CD14-positive monocyte (primary cell): ENCODE measurements around the gene SV2B. TPM values are rescaled to one million over a fixed set of nuclear protein-coding genes. Genes with fewer than 3 reads are reported as not detected.

Experiments
- DNase-seq, 3 donors: peaks; one replicate each; pipeline ENCODE4 v3.0.0-alpha.2; 2011 to 2022
- H2AFZ ChIP-seq: 2 replicates; pipeline ENCODE4 v1.6.0; 2012; ENCODE audit warnings: mild to moderate bottlenecking, low read depth, low read length, inconsistent platforms; ENCODE audit not compliant: insufficient read depth, poor library complexity, severe bottlenecking
- H3K27ac ChIP-seq, 2 donors: 1 replicate in 1 of 2; 2 replicates in 1 of 2; pipeline ENCODE4 v1.5.1; 2012 to 2013; ENCODE audit warnings: low read length in 2 of 2, control low read depth in 1 of 2, inconsistent platforms in 1 of 2, low read depth in 1 of 2, mild to moderate bottlenecking in 1 of 2
- H3K27me3 ChIP-seq, 2 donors: one replicate each; pipeline versions ENCODE4 v1.6.0 to v1.6.1; 2011 to 2013; ENCODE audit warnings: low read length in 2 of 2; ENCODE audit not compliant: control insufficient read depth in 2 of 2, insufficient read depth in 2 of 2
- H3K36me3 ChIP-seq, 2 donors: replicated peaks in 1 of 2; 1 replicate in 1 of 2; 2 replicates in 1 of 2; pipeline versions ENCODE4 v1.5.1 to v1.6.1; 2012 to 2013; ENCODE audit warnings: low read length in 2 of 2, control low read depth in 1 of 2, inconsistent platforms in 1 of 2, mild to moderate bottlenecking in 1 of 2; ENCODE audit not compliant: insufficient read depth in 2 of 2, control insufficient read depth in 1 of 2
- H3K4me1 ChIP-seq, 2 donors: 1 replicate in 1 of 2; 2 replicates in 1 of 2; pipeline versions ENCODE4 v1.5.1 to v1.6.1; 2012 to 2013; ENCODE audit warnings: low read length in 2 of 2, control low read depth in 1 of 2, inconsistent platforms in 1 of 2, mild to moderate bottlenecking in 1 of 2, moderate library complexity in 1 of 2; ENCODE audit not compliant: insufficient read depth in 2 of 2, control insufficient read depth in 1 of 2
- H3K4me2 ChIP-seq: replicated peaks from 2 replicates; pipeline ENCODE3; 2012; ENCODE audit warnings: low read length, moderate library complexity, mild to moderate bottlenecking; ENCODE audit not compliant: poor library complexity, severe bottlenecking; ENCODE audit errors: extremely low read depth
- H3K4me3 ChIP-seq, 3 experiments: fragments of 200-600 bp in 1 of 3; sonication (generic) in 1 of 3; replicated peaks in 1 of 3; 1 replicate in 2 of 3; 2 replicates in 1 of 3; pipeline ENCODE4 v1.5.1; 2011 to 2013; ENCODE audit warnings: low read length in 3 of 3, mild to moderate bottlenecking in 3 of 3, control low read depth in 2 of 3, low read depth in 2 of 3, inconsistent platforms in 1 of 3, moderate library complexity in 1 of 3
- H3K79me2 ChIP-seq: 2 replicates; pipeline ENCODE4 v1.6.0; 2012; ENCODE audit warnings: mild to moderate bottlenecking, control low read depth, inconsistent platforms, low read length, moderate library complexity; ENCODE audit not compliant: insufficient read depth
- H3K9ac ChIP-seq: 2 replicates; pipeline ENCODE4 v1.6.0; 2017; ENCODE audit warnings: low read length, mild to moderate bottlenecking; ENCODE audit not compliant: insufficient read depth, poor library complexity, severe bottlenecking
- H3K9me3 ChIP-seq, 2 donors: replicated peaks in 1 of 2; 1 replicate in 1 of 2; 2 replicates in 1 of 2; pipeline versions ENCODE4 v1.5.1 to v1.6.1; 2012 to 2013; ENCODE audit warnings: low read length in 2 of 2, control low read depth in 1 of 2; ENCODE audit not compliant: control insufficient read depth in 1 of 2, insufficient read depth in 1 of 2
- H4K20me1 ChIP-seq: 2 replicates; pipeline ENCODE4 v1.6.0; 2012; ENCODE audit warnings: mild to moderate bottlenecking, low read length, control low read depth, moderate library complexity; ENCODE audit not compliant: insufficient read depth
- H3K27ac Mint-ChIP-seq, 7 donors: one replicate each; pipeline ENCODE4 v1.8.0; 2020; ENCODE audit warnings: mild to moderate bottlenecking in 7 of 7, mixed read lengths in 7 of 7, moderate library complexity in 6 of 7, inconsistent platforms in 2 of 7
- H3K27me3 Mint-ChIP-seq, 3 donors: one replicate each; pipeline ENCODE4 v1.8.0; 2021 to 2022; ENCODE audit warnings: low read depth in 3 of 3, mild to moderate bottlenecking in 3 of 3, mixed read lengths in 3 of 3, moderate library complexity in 3 of 3, inconsistent platforms in 1 of 3
- H3K36me3 Mint-ChIP-seq, 2 donors: one replicate each; pipeline ENCODE4 v1.8.0; 2020; ENCODE audit warnings: mixed read lengths in 2 of 2, inconsistent platforms in 1 of 2, mild to moderate bottlenecking in 1 of 2
- H3K4me1 Mint-ChIP-seq: one replicate; pipeline ENCODE4 v1.8.0; 2020; ENCODE audit warnings: mild to moderate bottlenecking, mixed read lengths
- H3K4me3 Mint-ChIP-seq, 2 donors: one replicate each; pipeline ENCODE4 v1.8.0; 2020; ENCODE audit warnings: mild to moderate bottlenecking in 2 of 2, mixed read lengths in 2 of 2, moderate library complexity in 1 of 2
- H3K9me3 Mint-ChIP-seq, 7 donors: one replicate each; pipeline ENCODE4 v1.8.0; 2020 to 2022; ENCODE audit warnings: mixed read lengths in 7 of 7, mild to moderate bottlenecking in 6 of 7, moderate library complexity in 6 of 7, inconsistent platforms in 2 of 7
- WGBS: methylation state at CpG from one replicate; pipeline ENCODE4 v1.1.5; 2013; ENCODE audit warnings: missing lambda C conversion rate; ENCODE audit not compliant: insufficient coverage; 5-methylcytosine and 5-hydroxymethylcytosine counted together
- intact Hi-C, 2 donors: fragments of 100-400 bp; cut with micrococcal nuclease; formaldehyde crosslinking; loops; one replicate each; pipeline versions ENCODE4 v1.15.0 to v1.15.1; 2023
- polyA plus RNA-seq, 3 donors: library from polyadenylated mRNA; depleted of rRNA in 1 of 3; unstranded in 2 of 3; stranded (reverse) in 1 of 3; fragments of 300-500 nt in 2 of 3; fragments of >200 nt in 1 of 3; fragmentation: Illumina TruSeq in 2 of 3; gene quantifications; 1 replicate in 2 of 3; 2 replicates in 1 of 3; pipeline ENCODE4 v1.2.3, GENCODE V29; 2012 to 2021
- TF ChIP-seq, protein P1 (sequence below): fragments of 200-600 bp; IDR thresholded peaks from one replicate; pipeline ENCODE4 v1.8.0; 2022; ENCODE audit warnings: antibody characterized with exemption, mild to moderate bottlenecking

Gene SV2B
- polyA plus RNA-seq, 3 donors, result not detected

DNA sequence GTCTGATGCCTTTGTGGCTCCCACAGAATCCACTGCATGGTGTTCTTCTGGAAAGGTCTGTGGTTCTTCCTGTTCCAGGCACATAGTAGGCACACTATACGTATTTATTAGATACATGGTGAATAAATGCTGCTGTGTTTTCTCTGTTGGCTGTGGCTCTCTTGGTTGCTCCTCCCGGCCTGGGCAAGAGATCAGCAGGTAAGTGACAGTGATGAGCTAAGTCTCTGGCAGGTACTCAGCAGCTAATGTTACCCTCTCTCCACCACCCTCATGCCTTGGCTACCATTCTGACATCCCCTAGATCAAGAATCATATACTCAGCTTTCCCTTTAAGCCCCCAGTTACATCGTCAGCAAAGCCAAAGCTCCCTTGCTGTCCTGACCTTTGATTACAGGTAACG is 8.4 kb downstream of the SV2B start:
- H3K4me1 ChIP-seq, result no peaks in the 10 kb centered on the region
- peaks cover 3 to 9% of the 10 kb centered on the region in 2 donors for H3K27me3 ChIP-seq
- H3K9ac ChIP-seq, result no peak overlapping the region
- H3K27ac Mint-ChIP-seq, result no peak overlapping the region
- no peak overlapping the region for H3K4me3 ChIP-seq
- TF ChIP-seq, protein P1, sequence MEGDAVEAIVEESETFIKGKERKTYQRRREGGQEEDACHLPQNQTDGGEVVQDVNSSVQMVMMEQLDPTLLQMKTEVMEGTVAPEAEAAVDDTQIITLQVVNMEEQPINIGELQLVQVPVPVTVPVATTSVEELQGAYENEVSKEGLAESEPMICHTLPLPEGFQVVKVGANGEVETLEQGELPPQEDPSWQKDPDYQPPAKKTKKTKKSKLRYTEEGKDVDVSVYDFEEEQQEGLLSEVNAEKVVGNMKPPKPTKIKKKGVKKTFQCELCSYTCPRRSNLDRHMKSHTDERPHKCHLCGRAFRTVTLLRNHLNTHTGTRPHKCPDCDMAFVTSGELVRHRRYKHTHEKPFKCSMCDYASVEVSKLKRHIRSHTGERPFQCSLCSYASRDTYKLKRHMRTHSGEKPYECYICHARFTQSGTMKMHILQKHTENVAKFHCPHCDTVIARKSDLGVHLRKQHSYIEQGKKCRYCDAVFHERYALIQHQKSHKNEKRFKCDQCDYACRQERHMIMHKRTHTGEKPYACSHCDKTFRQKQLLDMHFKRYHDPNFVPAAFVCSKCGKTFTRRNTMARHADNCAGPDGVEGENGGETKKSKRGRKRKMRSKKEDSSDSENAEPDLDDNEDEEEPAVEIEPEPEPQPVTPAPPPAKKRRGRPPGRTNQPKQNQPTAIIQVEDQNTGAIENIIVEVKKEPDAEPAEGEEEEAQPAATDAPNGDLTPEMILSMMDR, result no peak
- no peak overlapping the region for H3K27ac ChIP-seq
- H3K36me3 Mint-ChIP-seq, result no peaks in the 10 kb centered on the region
- no peaks in the 10 kb centered on the region for H3K36me3 ChIP-seq
- peaks cover 14 to 31% (median 18%) of the 10 kb centered on the region in 3 donors for H3K27me3 Mint-ChIP-seq
- no peak overlapping the region for H3K4me3 Mint-ChIP-seq
- H3K9me3 Mint-ChIP-seq, result peaks cover 0 to 8% (median 1%) of the 10 kb centered on the region in 7 donors
- H3K79me2 ChIP-seq, result no peaks in the 10 kb centered on the region
- WGBS, result 90% methylated on average over 2 of the region's 4 CpGs
- intact Hi-C loops, result no loop called here
- H3K9me3 ChIP-seq, result no peaks in the 10 kb centered on the region
- no peak overlapping the region for H2AFZ ChIP-seq
- no peaks in the 10 kb centered on the region for H4K20me1 ChIP-seq
- H3K4me1 Mint-ChIP-seq, result no peaks in the 10 kb centered on the region
- H3K4me2 ChIP-seq, result no peak overlapping the region
- DNase-seq, result no peak

DNA sequence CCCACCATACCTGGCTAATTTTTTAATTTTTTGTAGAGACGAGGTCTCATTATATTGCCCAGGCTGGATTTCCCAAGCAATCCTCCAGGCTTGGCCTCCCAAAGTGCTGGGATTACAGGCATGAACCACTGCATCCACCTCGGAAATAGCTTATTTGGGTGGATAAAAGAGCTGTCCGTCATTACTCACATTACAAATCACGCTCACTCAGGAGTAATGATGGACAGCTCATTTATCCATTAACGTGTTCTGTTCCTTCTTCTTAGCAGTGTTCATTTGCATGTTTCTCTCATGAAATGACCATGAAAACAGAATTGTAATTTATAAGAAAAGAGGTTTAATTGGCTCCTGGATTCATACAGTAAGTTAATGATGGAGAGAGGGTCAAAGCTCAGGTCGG is 9.8 kb downstream of the SV2B start:
- peaks cover 12 to 28% (median 16%) of the 10 kb centered on the region in 3 donors for H3K27me3 Mint-ChIP-seq
- H3K79me2 ChIP-seq, result no peaks in the 10 kb centered on the region
- H3K4me2 ChIP-seq, result no peak overlapping the region
- no peak for DNase-seq
- no peak overlapping the region for H3K4me3 Mint-ChIP-seq
- H3K4me3 ChIP-seq, result no peak overlapping the region
- TF ChIP-seq, protein P1, result no peak
- no peak overlapping the region for H3K27ac ChIP-seq
- H2AFZ ChIP-seq, result no peak overlapping the region
- no peaks in the 10 kb centered on the region for H3K36me3 ChIP-seq
- no peak overlapping the region for H3K9ac ChIP-seq
- H3K9me3 Mint-ChIP-seq, result peaks cover 0 to 8% (median 0%) of the 10 kb centered on the region in 7 donors
- no peak overlapping the region for H3K27ac Mint-ChIP-seq
- no peaks in the 10 kb centered on the region for H3K4me1 ChIP-seq
- no peaks in the 10 kb centered on the region for H3K36me3 Mint-ChIP-seq
- intact Hi-C loops, result no loop called here
- H3K27me3 ChIP-seq, result peaks cover 0 to 3% of the 10 kb centered on the region in 2 donors
- H3K9me3 ChIP-seq, result no peaks in the 10 kb centered on the region
- H4K20me1 ChIP-seq, result no peaks in the 10 kb centered on the region
- no peaks in the 10 kb centered on the region for H3K4me1 Mint-ChIP-seq
- WGBS, result 100% methylated on average over 2 of the region's 6 CpGs
